ENCODE data around the gene OR2Y1.
A peak's percentile ranks its signal among the peaks of the same experiment; 100 is the strongest.

OR2Y1 gene

DNA sequence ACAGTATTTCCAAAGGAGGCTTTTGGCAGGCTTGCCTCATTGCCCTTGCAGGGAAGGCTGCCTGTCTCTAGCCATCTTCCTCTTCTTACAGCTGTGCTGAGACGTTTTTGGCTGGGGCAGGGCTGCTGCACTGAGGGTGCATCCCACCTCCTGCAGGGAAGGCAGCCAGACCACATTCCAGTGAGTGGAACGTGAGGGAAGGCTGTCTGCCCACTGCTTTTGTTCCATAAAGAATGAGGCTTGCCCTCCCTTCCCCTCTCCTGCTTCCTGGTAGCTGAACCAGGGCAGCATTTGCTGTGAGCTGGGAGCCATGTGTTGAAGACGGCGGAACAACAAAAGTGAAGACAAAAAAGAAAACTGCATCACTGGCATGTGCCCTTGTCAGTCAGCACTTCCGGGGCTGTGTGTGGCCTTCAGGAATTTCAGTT is 46.0 kb upstream of the OR2Y1 start:
- no CpG with 5 or more reads among the region's 5 CpGs for WGBS (ENCODE audit: extremely low coverage, insufficient coverage, insufficient read length)

DNA sequence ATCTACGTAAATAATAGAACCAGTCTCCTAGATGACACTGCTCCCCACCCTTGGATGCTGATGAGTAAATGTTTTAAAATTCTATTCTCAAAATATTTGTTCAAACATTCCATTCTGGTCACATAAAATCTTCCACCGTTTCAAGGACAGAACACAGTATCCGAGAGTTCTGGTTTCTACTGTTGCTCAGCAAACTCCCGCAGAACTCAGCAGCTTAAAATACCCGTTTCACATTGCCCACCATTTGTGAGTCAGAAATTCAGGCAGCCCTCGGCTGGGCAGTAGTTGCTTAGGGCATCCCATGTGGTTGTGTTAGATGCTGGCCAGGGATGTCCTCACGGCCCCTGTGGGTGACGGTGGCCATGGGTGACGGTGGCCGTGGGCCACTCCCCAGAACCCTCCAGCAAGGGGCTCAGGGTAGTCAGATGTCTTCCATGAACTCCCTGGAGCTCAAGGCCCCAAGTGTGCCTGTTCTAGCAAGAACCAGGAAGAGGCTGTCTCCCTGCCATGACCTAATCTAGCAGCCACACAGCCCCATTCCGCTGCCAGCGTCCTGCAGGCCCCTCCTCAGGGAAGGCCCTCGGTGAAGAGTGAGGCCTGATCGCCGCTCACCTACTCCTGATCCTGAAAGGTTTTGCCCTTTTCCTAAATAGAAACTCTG is 45.4 kb upstream of the OR2Y1 start:
- Histone ChIP-seq H3K9ac (ENCODE audit: low read length) (no peak overlapping the region), H2BK12ac (ENCODE audit: low read length) (peak overlapping the region; percentile 74), H3K27me3 (ENCODE audit: insufficient read depth, low read length) (no peaks in the 10 kb centered on the region), H3K79me2 (ENCODE audit: control insufficient read depth, insufficient read depth, low read length, poor library complexity) (peaks cover 4% of the 10 kb centered on the region), H3K4ac (ENCODE audit: low read depth, low read length) (peak overlapping the region; percentile 76), H4K8ac (ENCODE audit: low read depth, low read length) (peak overlapping the region; percentile 76), H3K4me2 (ENCODE audit: low read length) (peak overlapping the region; percentile 47), H2BK120ac (ENCODE audit: insufficient read depth, low read length, poor library complexity) (peak overlapping the region; percentile 88), H3K9me3 (ENCODE audit: insufficient read depth, low read depth, low read length) (no peaks in the 10 kb centered on the region), H3K4me1 (ENCODE audit: control insufficient read depth in 1 of 2, insufficient read depth in 2 of 2, low read length in 2 of 2) (peaks cover 29 to 31% of the 10 kb centered on the region in 2 experiments), H2AK5ac (ENCODE audit: low read length) (peak overlapping the region; percentile 13), H3K36me3 (ENCODE audit: control insufficient read depth in 1 of 2, insufficient read depth in 2 of 2, low read length in 2 of 2) (peaks cover 12 to 14% of the 10 kb centered on the region in 2 experiments), H3K27ac (ENCODE audit: low read depth, low read length) (peak overlapping the region; percentile 92), H3K79me1 (ENCODE audit: low read length) (peaks cover 16% of the 10 kb centered on the region), H3K14ac (ENCODE audit: low read length) (peak overlapping the region; percentile 23), H3K18ac (ENCODE audit: low read length) (peak overlapping the region; percentile 5), H2AFZ (ENCODE audit: insufficient read depth, low read length, poor library complexity) (peak overlapping the region; percentile 20), H4K12ac (ENCODE audit: low read depth, low read length) (peak overlapping the region; percentile 40), H4K91ac (ENCODE audit: low read depth, low read length) (peak overlapping the region; percentile 46), H3K23ac (ENCODE audit: low read length) (no peak overlapping the region), H3K4me3 (ENCODE audit: low read depth, low read length) (no peak overlapping the region), H2BK5ac (ENCODE audit: low read depth, low read length, poor library complexity) (peak overlapping the region; percentile 82)
- DNase-seq, result peak; percentile 25 to 66
- no CpG with 5 or more reads among the region's 15 CpGs for WGBS (ENCODE audit: extremely low coverage, insufficient coverage, insufficient read length)

More for the DNA sequence above, 46.0 kb upstream of the OR2Y1 start:
- Histone ChIP-seq H2AFZ (ENCODE audit: insufficient read depth, low read length, poor library complexity) (peak overlapping the region; percentile 37), H3K4ac (ENCODE audit: low read depth, low read length) (no peak overlapping the region), H2BK5ac (ENCODE audit: low read depth, low read length, poor library complexity) (peak overlapping the region; percentile 79), H3K79me2 (ENCODE audit: control insufficient read depth, insufficient read depth, low read length, poor library complexity) (peaks cover 4% of the 10 kb centered on the region), H4K91ac (ENCODE audit: low read depth, low read length) (peak overlapping the region; percentile 87), H3K27me3 (ENCODE audit: insufficient read depth, low read length) (no peaks in the 10 kb centered on the region), H4K12ac (ENCODE audit: low read depth, low read length) (peak overlapping the region; percentile 31), H2BK12ac (ENCODE audit: low read length) (peak overlapping the region; percentile 81), H3K4me2 (ENCODE audit: low read length) (peak overlapping the region; percentile 47), H3K14ac (ENCODE audit: low read length) (peak overlapping the region; percentile 77), H3K9ac (ENCODE audit: low read length) (no peak overlapping the region), H3K79me1 (ENCODE audit: low read length) (peaks cover 16% of the 10 kb centered on the region), H3K4me3 (ENCODE audit: low read depth, low read length) (no peak overlapping the region), H3K27ac (ENCODE audit: low read depth, low read length) (peak overlapping the region; percentile 92), H2BK120ac (ENCODE audit: insufficient read depth, low read length, poor library complexity) (peak overlapping the region; percentile 73), H4K8ac (ENCODE audit: low read depth, low read length) (peak overlapping the region; percentile 83), H3K23ac (ENCODE audit: low read length) (no peak overlapping the region), H3K18ac (ENCODE audit: low read length) (peak overlapping the region; percentile 85), H3K4me1 (ENCODE audit: control insufficient read depth in 1 of 2, insufficient read depth in 2 of 2, low read length in 2 of 2) (peaks cover 29 to 31% of the 10 kb centered on the region in 2 experiments), H3K36me3 (ENCODE audit: control insufficient read depth in 1 of 2, insufficient read depth in 2 of 2, low read length in 2 of 2) (peaks cover 16 to 18% of the 10 kb centered on the region in 2 experiments), H2AK5ac (ENCODE audit: low read length) (no peak overlapping the region), H3K9me3 (ENCODE audit: insufficient read depth, low read depth, low read length) (no peaks in the 10 kb centered on the region)
- peak; percentile 90 to 94 for DNase-seq

DNA sequence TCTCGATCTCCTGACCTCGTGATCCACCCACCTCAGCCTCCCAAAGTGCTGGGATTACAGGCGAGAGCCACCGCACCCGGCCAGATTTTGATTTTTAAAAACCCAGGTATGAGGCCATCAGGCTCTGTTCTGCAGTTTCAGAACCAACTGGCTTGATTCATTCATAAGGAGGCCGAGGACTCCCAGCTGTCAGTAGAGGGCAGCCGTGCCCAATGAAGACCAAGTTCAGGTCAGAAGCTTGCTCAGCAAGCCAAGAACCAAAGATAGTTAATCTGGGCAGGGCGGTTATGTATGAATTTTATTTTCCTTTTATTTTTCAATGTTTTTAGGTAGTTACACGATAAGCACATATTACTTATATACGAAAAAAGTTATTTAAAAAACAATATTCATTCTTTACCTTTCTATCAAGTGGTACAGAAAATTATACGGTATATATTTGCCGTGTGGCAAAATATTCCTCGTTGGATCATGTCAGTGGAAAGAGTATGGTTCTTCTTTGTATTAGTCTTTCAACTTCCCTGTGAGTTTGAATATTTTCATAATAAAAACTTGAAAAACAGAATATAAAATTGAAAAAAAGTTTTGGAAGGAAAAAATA is 44.7 kb upstream of the OR2Y1 start:
- no peak overlapping the region for H2BK12ac ChIP-seq (ENCODE audit: low read length)
- H3K79me2 ChIP-seq (ENCODE audit: control insufficient read depth, insufficient read depth, low read length, poor library complexity), result peaks cover 4% of the 10 kb centered on the region
- no peak overlapping the region for H2BK120ac ChIP-seq (ENCODE audit: insufficient read depth, low read length, poor library complexity)
- H3K4me1 ChIP-seq (ENCODE audit: control insufficient read depth in 1 of 2, insufficient read depth in 2 of 2, low read length in 2 of 2), result peaks cover 29 to 31% of the 10 kb centered on the region in 2 experiments
- no peak overlapping the region for H4K91ac ChIP-seq (ENCODE audit: low read depth, low read length)
- no peak overlapping the region for H3K9ac ChIP-seq (ENCODE audit: low read length)
- H3K79me1 ChIP-seq (ENCODE audit: low read length), result peaks cover 16% of the 10 kb centered on the region
- WGBS (ENCODE audit: extremely low coverage, insufficient coverage, insufficient read length), result no CpG with 5 or more reads among the region's 13 CpGs
- peak; percentile 52 to 82 for DNase-seq
- no peak overlapping the region for H3K18ac ChIP-seq (ENCODE audit: low read length)
- no peaks in the 10 kb centered on the region for H3K27me3 ChIP-seq (ENCODE audit: insufficient read depth, low read length)
- peaks cover 5 to 8% of the 10 kb centered on the region in 2 experiments for H3K36me3 ChIP-seq (ENCODE audit: control insufficient read depth in 1 of 2, insufficient read depth in 2 of 2, low read length in 2 of 2)
- H4K8ac ChIP-seq (ENCODE audit: low read depth, low read length), result no peak overlapping the region
- H3K4me2 ChIP-seq (ENCODE audit: low read length), result no peak overlapping the region
- no peak overlapping the region for H2AFZ ChIP-seq (ENCODE audit: insufficient read depth, low read length, poor library complexity)
- no peaks in the 10 kb centered on the region for H3K9me3 ChIP-seq (ENCODE audit: insufficient read depth, low read depth, low read length)
- H3K14ac ChIP-seq (ENCODE audit: low read length), result no peak overlapping the region
- no peak overlapping the region for H3K23ac ChIP-seq (ENCODE audit: low read length)
- H4K12ac ChIP-seq (ENCODE audit: low read depth, low read length), result no peak overlapping the region
- H2BK5ac ChIP-seq (ENCODE audit: low read depth, low read length, poor library complexity), result no peak overlapping the region
- no peak overlapping the region for H3K4me3 ChIP-seq (ENCODE audit: low read depth, low read length)
- H3K4ac ChIP-seq (ENCODE audit: low read depth, low read length), result no peak overlapping the region
- H3K27ac ChIP-seq (ENCODE audit: low read depth, low read length), result no peak overlapping the region
- H2AK5ac ChIP-seq (ENCODE audit: low read length), result no peak overlapping the region

DNA sequence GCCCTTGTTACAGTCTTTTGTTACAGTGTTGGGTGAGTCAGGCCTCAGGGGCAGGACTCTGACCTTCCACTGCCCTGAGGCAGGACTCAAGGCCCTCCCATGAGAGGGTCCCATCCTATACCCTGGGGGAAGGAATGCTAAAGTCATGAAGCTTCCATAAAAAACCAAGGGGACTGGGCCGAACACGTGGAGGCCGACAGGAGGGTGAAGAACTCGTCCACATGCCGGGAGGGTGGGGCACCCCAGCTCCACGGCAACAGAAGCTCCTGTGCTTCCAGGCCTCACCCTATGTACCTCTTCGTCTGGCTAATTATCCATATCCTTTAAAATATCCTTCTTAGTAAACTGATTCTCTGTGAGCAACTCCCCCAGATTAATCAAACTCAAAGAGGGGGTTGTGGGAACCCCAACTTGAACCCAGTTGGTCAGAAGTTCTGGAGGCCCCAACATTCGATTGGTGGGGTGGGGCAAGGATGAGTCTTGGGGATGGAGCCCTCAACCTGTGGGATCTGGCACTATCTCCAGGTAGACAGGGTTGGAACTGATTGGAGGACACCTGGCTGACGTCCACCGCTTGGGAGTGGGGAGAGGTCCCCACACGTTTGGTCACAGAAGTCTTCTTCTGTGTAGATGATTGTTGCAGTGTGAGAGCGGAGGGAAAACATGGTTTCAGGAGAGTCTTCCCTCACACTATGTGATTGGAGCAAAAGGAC is 43.6 kb upstream of the OR2Y1 start:
- Histone ChIP-seq H3K79me1 (ENCODE audit: low read length) (peaks cover 16% of the 10 kb centered on the region), H4K8ac (ENCODE audit: low read depth, low read length) (no peak overlapping the region), H3K27me3 (ENCODE audit: insufficient read depth, low read length) (no peaks in the 10 kb centered on the region), H3K27ac (ENCODE audit: low read depth, low read length) (no peak overlapping the region), H3K9ac (ENCODE audit: low read length) (no peak overlapping the region), H3K4me1 (ENCODE audit: control insufficient read depth in 1 of 2, insufficient read depth in 2 of 2, low read length in 2 of 2) (peaks cover 29 to 31% of the 10 kb centered on the region in 2 experiments), H4K12ac (ENCODE audit: low read depth, low read length) (no peak overlapping the region), H3K4ac (ENCODE audit: low read depth, low read length) (no peak overlapping the region), H3K23ac (ENCODE audit: low read length) (no peak overlapping the region), H2AFZ (ENCODE audit: insufficient read depth, low read length, poor library complexity) (no peak overlapping the region), H2BK120ac (ENCODE audit: insufficient read depth, low read length, poor library complexity) (no peak overlapping the region), H3K14ac (ENCODE audit: low read length) (no peak overlapping the region), H2BK12ac (ENCODE audit: low read length) (no peak overlapping the region), H3K9me3 (ENCODE audit: insufficient read depth, low read depth, low read length) (no peaks in the 10 kb centered on the region), H2BK5ac (ENCODE audit: low read depth, low read length, poor library complexity) (no peak overlapping the region), H3K18ac (ENCODE audit: low read length) (no peak overlapping the region), H2AK5ac (ENCODE audit: low read length) (no peak overlapping the region), H4K91ac (ENCODE audit: low read depth, low read length) (no peak overlapping the region), H3K4me2 (ENCODE audit: low read length) (no peak overlapping the region), H3K79me2 (ENCODE audit: control insufficient read depth, insufficient read depth, low read length, poor library complexity) (peaks cover 4% of the 10 kb centered on the region), H3K36me3 (ENCODE audit: control insufficient read depth in 1 of 2, insufficient read depth in 2 of 2, low read length in 2 of 2) (peaks cover 2 to 3% of the 10 kb centered on the region in 2 experiments), H3K4me3 (ENCODE audit: low read depth, low read length) (no peak overlapping the region)
- no peak for DNase-seq
- no CpG with 5 or more reads among the region's 12 CpGs for WGBS (ENCODE audit: extremely low coverage, insufficient coverage, insufficient read length)

Data from trophoblast cell (in vitro differentiated cells and primary cell).